Liver (tissue), 9 donors: ENCODE measurements around the gene PRKAR1B. TPM values are rescaled to one million over a fixed set of nuclear protein-coding genes. Genes with fewer than 3 reads are reported as not detected.

Source experiments
- DNase-seq: peaks from one replicate; pipeline ENCODE4 v3.0.0-alpha.2; 2017; ENCODE audit warnings: low spot score
- H3K27ac ChIP-seq, 2 donors: one replicate each; pipeline ENCODE4 v1.7.0; 2013; ENCODE audit warnings: inconsistent platforms in 2 of 2, low read length in 2 of 2, control low read depth in 1 of 2, low read depth in 1 of 2, mild to moderate bottlenecking in 1 of 2
- H3K27me3 ChIP-seq, 4 donors: one replicate each; pipeline versions ENCODE4 v1.6.1 to v1.7.0; 2013; ENCODE audit warnings: low read length in 3 of 4, inconsistent platforms in 1 of 4, mild to moderate bottlenecking in 1 of 4, moderate library complexity in 1 of 4; ENCODE audit not compliant: control insufficient read depth in 4 of 4, insufficient read depth in 4 of 4
- H3K36me3 ChIP-seq, 4 donors: one replicate each; pipeline versions ENCODE4 v1.6.1 to v1.7.0; 2013; ENCODE audit warnings: low read length in 3 of 4, mild to moderate bottlenecking in 3 of 4, low read depth in 1 of 4, moderate library complexity in 1 of 4; ENCODE audit not compliant: control insufficient read depth in 4 of 4, insufficient read depth in 3 of 4
- H3K4me1 ChIP-seq, 4 donors: one replicate each; pipeline versions ENCODE4 v1.6.1 to v1.7.0; 2013; ENCODE audit warnings: low read length in 3 of 4, mild to moderate bottlenecking in 3 of 4, moderate library complexity in 1 of 4; ENCODE audit not compliant: control insufficient read depth in 4 of 4, insufficient read depth in 4 of 4
- H3K4me3 ChIP-seq, 3 donors: one replicate each; pipeline versions ENCODE4 v1.6.1 to v1.7.0; 2013; ENCODE audit warnings: low read length in 3 of 3, control low read depth in 1 of 3, low read depth in 1 of 3, mild to moderate bottlenecking in 1 of 3
- H3K9ac ChIP-seq, 2 donors: one replicate each; pipeline ENCODE4 v1.7.0; 2013; ENCODE audit warnings: low read length in 2 of 2, mild to moderate bottlenecking in 2 of 2, moderate library complexity in 2 of 2, control low read depth in 1 of 2, low read depth in 1 of 2
- H3K9me3 ChIP-seq, 4 donors: one replicate each; pipeline versions ENCODE4 v1.6.1 to v1.7.0; 2013; ENCODE audit warnings: low read length in 3 of 4; ENCODE audit not compliant: control insufficient read depth in 4 of 4
- EGR1 ChIP-seq, 2 donors: IDR thresholded peaks; 2 replicates each; pipeline ENCODE4 v1.6.1; 2016 to 2018; ENCODE audit warnings: antibody characterized with exemption in 2 of 2, low read depth in 2 of 2
- FOXA2 ChIP-seq: IDR thresholded peaks from 2 replicates; pipeline ENCODE4 v1.6.1; 2016; ENCODE audit warnings: antibody characterized with exemption
- GABPA ChIP-seq, 2 donors: IDR thresholded peaks in 1 of 2; conservative IDR thresholded peaks in 1 of 2; 2 replicates each; pipeline ENCODE4 v1.6.1; 2016; ENCODE audit warnings: antibody characterized with exemption in 2 of 2, mild to moderate bottlenecking in 1 of 2, moderate library complexity in 1 of 2
- HNF4A ChIP-seq, 2 donors: conservative IDR thresholded peaks; 2 replicates each; pipeline ENCODE4 v1.6.1; 2016; ENCODE audit warnings: antibody characterized with exemption in 2 of 2, mild to moderate bottlenecking in 2 of 2
- HNF4G ChIP-seq: IDR thresholded peaks from 2 replicates; pipeline ENCODE4 v1.6.1; 2016; ENCODE audit warnings: antibody characterized with exemption
- JUND ChIP-seq, 2 donors: IDR thresholded peaks; 2 replicates each; pipeline ENCODE4 v1.6.1; 2016; ENCODE audit warnings: antibody characterized with exemption in 2 of 2
- SP1 ChIP-seq: IDR thresholded peaks from 2 replicates; pipeline ENCODE4 v1.6.1; 2018; ENCODE audit warnings: antibody characterized with exemption, mild to moderate bottlenecking
- TAF1 ChIP-seq: conservative IDR thresholded peaks from 2 replicates; pipeline ENCODE4 v1.6.1; 2016; ENCODE audit warnings: antibody characterized with exemption, mild to moderate bottlenecking
- YY1 ChIP-seq: IDR thresholded peaks from 2 replicates; pipeline ENCODE4 v1.6.1; 2016; ENCODE audit warnings: antibody characterized with exemption, mild to moderate bottlenecking
- WGBS: extraction: QIAGEN DNeasy Blood & Tissue Kit; methylation state at CpG from one replicate; pipeline ENCODE4 v1.1.7; 2013; 5-methylcytosine and 5-hydroxymethylcytosine counted together
- polyA plus RNA-seq, 2 donors: library from polyadenylated mRNA; stranded (reverse) in 1 of 2; unstranded in 1 of 2; fragments of 200-250 nt in 1 of 2; fragments of >200 nt in 1 of 2; fragmentation: Nextera tagmentation in 1 of 2; extraction: Ambion mirVana in 1 of 2; gene quantifications; one replicate each; pipeline versions ENCODE4 v1.2.1 to v1.2.3, GENCODE V29; 2013 to 2015
- total RNA-seq, 2 donors: library from RNA; depleted of rRNA; stranded (reverse); fragments of >200 nt; gene quantifications; one replicate each; pipeline ENCODE4 v1.2.3, GENCODE V29; 2014
- TF ChIP-seq, protein P1 (sequence below): fragments of 150-350 bp; IDR thresholded peaks from 2 replicates; pipeline ENCODE4 v1.5.1; 2017; ENCODE audit warnings: improper control_type of control experiment, low read depth, low read length; ENCODE audit not compliant: missing input control
- TF ChIP-seq, protein P2 (sequence below): IDR thresholded peaks from 2 replicates; pipeline ENCODE4 v1.6.1; 2016; ENCODE audit warnings: antibody characterized with exemption
- TF ChIP-seq, protein P3 (sequence below): IDR thresholded peaks from 2 replicates; pipeline ENCODE4 v1.6.1; 2016; ENCODE audit warnings: antibody characterized with exemption, mild to moderate bottlenecking
- TF ChIP-seq, protein P4 (sequence below): IDR thresholded peaks from 2 replicates; pipeline ENCODE4 v1.6.1; 2016; ENCODE audit warnings: antibody characterized with exemption
- donor health status: healthy.
- donor health status: healthy.
- donor health status: healthy.
- donor health status: healthy.
- donor health status: healthy.

PRKAR1B gene
- total and polyA plus RNA-seq, 4 donors, result 11.1 to 14.4 (median 12.4) TPM

DNA sequence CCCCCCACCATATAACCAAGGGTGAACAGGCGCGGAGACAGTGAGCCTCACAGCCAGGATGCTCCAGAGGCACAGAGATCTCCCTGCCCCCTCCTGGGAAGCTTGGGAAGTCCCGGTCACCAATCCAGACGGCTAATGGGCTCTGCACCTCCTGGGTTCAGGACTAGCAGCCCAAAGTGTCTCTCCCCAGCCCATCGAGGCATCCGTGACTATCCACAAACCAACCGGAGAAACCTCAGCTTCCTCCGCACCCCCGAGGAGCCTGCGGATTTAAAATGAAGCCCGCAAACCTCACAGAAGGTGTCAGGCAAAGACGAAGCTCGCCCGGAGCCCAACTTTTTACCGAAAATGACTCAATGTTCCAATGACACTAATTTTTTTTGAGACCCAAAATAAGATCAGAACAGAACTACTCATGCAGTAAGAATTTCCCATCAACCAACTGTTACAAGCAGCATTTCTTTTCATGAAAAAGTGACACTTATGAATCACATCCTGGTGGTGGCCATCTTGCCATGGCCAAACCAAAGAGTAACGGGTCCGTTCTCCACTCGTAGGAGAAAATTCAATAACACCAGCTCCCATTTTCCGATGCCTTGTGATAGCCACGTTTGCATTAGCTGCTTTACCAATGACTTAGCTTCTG lies 213.4 kb downstream of the PRKAR1B start:
- DNase-seq, result no peak
- no peak overlapping the region for H3K4me3 ChIP-seq
- TF ChIP-seq HNF4G (no peak), EGR1 (IDR thresholded peaks at IDR 0.05; ENCODE audit: low read depth in 2 of 2) (no peak), GABPA (IDR thresholded peaks at IDR 0.05 in 1 of 2, conservative IDR thresholded peaks at IDR 0.05 in 1 of 2) (no peak), YY1 (no peak), HNF4A (conservative IDR thresholded peaks at IDR 0.05) (no peak)
- TF ChIP-seq, protein P1, sequence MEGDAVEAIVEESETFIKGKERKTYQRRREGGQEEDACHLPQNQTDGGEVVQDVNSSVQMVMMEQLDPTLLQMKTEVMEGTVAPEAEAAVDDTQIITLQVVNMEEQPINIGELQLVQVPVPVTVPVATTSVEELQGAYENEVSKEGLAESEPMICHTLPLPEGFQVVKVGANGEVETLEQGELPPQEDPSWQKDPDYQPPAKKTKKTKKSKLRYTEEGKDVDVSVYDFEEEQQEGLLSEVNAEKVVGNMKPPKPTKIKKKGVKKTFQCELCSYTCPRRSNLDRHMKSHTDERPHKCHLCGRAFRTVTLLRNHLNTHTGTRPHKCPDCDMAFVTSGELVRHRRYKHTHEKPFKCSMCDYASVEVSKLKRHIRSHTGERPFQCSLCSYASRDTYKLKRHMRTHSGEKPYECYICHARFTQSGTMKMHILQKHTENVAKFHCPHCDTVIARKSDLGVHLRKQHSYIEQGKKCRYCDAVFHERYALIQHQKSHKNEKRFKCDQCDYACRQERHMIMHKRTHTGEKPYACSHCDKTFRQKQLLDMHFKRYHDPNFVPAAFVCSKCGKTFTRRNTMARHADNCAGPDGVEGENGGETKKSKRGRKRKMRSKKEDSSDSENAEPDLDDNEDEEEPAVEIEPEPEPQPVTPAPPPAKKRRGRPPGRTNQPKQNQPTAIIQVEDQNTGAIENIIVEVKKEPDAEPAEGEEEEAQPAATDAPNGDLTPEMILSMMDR, result no peak
- TF ChIP-seq, protein P2, sequence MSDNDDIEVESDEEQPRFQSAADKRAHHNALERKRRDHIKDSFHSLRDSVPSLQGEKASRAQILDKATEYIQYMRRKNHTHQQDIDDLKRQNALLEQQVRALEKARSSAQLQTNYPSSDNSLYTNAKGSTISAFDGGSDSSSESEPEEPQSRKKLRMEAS, result no peak
- H3K27me3 ChIP-seq, result no peaks in the 10 kb centered on the region
- 82% methylated on average over 20 of the region's 20 CpGs for WGBS
- H3K9ac ChIP-seq, result no peak overlapping the region
- no peak overlapping the region for H3K27ac ChIP-seq
- H3K9me3 ChIP-seq, result no peaks in the 10 kb centered on the region
- H3K36me3 ChIP-seq, result peaks cover 0 to 1% (median 0%) of the 10 kb centered on the region in 4 donors
- peaks cover 2 to 8% (median 6%) of the 10 kb centered on the region in 4 donors for H3K4me1 ChIP-seq

DNA sequence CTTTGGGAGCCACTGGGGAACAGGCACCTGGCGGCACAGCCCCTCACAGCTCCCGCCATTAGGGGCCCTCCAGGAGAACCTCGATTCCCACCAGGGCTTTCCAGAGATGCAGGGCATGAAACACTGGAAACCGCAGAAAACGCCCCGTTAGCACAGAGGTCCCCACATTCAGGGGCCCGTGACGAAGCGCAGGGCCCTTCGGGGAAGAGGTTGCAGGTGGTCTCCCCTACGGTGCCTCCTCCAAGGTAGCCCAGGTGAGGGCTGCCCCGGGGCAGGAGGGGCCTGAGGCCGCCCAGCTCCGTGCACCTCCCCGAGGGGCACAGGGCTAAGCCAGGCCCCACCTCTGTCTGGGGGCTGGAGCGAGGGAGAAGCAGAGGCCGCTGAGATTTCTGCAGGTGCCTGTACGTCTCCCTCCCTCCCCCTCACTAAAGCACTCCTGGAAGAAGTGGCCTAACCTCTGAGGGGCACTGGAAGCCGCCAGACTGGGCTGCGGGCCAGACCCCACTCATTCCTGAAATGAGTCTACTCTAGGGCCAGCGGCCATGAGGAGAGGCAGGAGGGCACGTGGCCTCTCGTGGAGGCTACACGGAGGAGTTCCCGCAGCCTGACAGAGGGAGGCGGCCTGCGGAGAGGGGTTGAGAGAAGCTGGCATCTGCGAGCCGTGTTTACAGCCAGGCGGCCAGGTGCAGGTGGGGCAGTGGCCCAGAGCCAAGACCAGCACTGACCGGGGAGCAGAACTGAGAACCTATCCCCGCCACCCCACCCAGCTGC lies 214.4 kb downstream of the PRKAR1B start:
- 86% methylated on average over 32 of the region's 32 CpGs for whole genome bisulfite sequencing
- Histone ChIP-seq H3K4me1 (peaks cover 0 to 7% (median 2%) of the 10 kb centered on the region in 4 donors), H3K36me3 (peaks cover 0 to 1% (median 0%) of the 10 kb centered on the region in 4 donors), H3K4me3 (no peak overlapping the region), H3K27ac (no peak overlapping the region), H3K9ac (no peak overlapping the region), H3K27me3 (no peaks in the 10 kb centered on the region), H3K9me3 (no peaks in the 10 kb centered on the region)
- no peak for DNase-seq
- TF ChIP-seq JUND (IDR thresholded peaks at IDR 0.05), result no peak
- no peak for TF ChIP-seq SP1
- no peak for TF ChIP-seq TAF1
- TF ChIP-seq HNF4G, result no peak
- TF ChIP-seq YY1, result no peak
- TF ChIP-seq, protein P3, sequence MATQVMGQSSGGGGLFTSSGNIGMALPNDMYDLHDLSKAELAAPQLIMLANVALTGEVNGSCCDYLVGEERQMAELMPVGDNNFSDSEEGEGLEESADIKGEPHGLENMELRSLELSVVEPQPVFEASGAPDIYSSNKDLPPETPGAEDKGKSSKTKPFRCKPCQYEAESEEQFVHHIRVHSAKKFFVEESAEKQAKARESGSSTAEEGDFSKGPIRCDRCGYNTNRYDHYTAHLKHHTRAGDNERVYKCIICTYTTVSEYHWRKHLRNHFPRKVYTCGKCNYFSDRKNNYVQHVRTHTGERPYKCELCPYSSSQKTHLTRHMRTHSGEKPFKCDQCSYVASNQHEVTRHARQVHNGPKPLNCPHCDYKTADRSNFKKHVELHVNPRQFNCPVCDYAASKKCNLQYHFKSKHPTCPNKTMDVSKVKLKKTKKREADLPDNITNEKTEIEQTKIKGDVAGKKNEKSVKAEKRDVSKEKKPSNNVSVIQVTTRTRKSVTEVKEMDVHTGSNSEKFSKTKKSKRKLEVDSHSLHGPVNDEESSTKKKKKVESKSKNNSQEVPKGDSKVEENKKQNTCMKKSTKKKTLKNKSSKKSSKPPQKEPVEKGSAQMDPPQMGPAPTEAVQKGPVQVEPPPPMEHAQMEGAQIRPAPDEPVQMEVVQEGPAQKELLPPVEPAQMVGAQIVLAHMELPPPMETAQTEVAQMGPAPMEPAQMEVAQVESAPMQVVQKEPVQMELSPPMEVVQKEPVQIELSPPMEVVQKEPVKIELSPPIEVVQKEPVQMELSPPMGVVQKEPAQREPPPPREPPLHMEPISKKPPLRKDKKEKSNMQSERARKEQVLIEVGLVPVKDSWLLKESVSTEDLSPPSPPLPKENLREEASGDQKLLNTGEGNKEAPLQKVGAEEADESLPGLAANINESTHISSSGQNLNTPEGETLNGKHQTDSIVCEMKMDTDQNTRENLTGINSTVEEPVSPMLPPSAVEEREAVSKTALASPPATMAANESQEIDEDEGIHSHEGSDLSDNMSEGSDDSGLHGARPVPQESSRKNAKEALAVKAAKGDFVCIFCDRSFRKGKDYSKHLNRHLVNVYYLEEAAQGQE, result no peak
- no peak for TF ChIP-seq FOXA2
- TF ChIP-seq, protein P4, sequence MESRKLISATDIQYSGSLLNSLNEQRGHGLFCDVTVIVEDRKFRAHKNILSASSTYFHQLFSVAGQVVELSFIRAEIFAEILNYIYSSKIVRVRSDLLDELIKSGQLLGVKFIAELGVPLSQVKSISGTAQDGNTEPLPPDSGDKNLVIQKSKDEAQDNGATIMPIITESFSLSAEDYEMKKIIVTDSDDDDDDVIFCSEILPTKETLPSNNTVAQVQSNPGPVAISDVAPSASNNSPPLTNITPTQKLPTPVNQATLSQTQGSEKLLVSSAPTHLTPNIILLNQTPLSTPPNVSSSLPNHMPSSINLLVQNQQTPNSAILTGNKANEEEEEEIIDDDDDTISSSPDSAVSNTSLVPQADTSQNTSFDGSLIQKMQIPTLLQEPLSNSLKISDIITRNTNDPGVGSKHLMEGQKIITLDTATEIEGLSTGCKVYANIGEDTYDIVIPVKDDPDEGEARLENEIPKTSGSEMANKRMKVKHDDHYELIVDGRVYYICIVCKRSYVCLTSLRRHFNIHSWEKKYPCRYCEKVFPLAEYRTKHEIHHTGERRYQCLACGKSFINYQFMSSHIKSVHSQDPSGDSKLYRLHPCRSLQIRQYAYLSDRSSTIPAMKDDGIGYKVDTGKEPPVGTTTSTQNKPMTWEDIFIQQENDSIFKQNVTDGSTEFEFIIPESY, result no peak
- TF ChIP-seq, protein P2, result no peak
